DMS53 (cell line): ENCODE results near the gene TTC34.
"Not testable (repeated sequence)": the region's sequence is repeated elsewhere in the genome, so short reads cannot be mapped to it uniquely, and the experiment has no call there.

ENCODE experiments used
- DNase-seq: peaks from one replicate; lab custom pipeline; 2025; lab: John Stamatoyannopoulos, UW

The TTC34 gene

DNA sequence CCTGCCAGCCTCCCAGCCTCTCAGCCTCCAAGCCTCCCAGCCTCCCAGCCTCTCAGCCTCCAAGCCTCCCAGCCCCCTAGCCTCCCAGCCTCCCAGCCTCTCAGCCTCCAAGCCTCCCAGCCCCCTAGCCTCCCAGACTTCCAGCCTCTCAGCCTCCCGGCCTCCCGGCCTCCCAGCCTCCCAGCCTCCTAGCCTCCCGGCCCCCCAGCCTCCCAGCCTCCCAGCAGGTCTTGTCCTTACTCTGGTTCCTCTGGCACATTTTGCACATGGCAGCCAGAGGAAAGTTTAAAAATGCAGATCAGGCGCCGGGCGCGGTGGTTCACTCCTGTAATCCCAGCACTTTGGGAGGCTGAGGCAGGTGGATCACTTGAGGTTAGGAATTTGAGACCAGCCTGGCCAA is 2.5 kb downstream of the TTC34 start:
- not testable (repeated sequence) for DNase-seq

GRCh38 chr1:2797741-2798016 is 3.8 kb downstream of the TTC34 start:
- DNase-seq = no peak

- no peak for DNase-seq
These were observed 4.4 kb downstream of the TTC34 start for GRCh38 chr1:2796890-2797740.

- DNase-seq = no peak
These were observed 5.6 kb downstream of the TTC34 start for GRCh38 chr1:2795926-2796325.

DNA sequence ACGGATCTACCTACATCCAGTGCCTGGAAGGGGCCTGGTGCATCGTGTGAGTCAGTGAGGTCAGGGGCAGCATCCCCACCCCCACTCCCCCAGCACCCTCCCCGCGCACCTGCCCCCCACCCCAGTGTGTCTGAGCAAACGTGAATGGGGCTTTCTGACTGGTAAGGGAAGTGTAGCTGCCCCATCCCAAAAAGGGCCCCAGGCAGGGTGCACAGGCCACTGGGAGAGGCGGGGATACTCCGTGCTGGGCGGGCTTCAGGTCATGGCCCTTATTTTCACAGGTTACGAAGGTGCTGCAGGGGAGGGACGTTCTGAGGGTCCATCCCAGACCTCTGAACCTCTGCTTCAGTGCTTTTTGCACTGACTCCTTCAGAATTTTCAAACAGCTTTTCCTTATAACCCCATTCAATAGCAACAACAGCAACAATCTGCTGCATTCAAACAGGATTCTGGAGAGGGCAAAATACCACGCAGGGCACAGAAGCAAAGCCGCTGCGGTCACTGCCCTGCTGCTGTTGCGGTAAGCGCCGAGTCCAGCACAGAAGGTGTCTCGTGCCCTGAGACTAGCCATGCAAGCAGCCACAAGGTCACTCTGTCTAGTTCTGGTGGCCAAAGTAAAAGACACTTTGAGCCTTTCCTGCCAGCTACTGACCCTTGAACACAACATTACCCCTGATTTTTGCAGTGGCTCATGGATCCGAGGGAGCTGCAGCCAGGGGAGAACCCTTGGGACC is 10.3 kb downstream of the TTC34 start:
- DNase-seq = no peak

GRCh38 chr1:2789986-2790581 is 11.4 kb downstream of the TTC34 start:
- DNase-seq = no peak

- DNase-seq = no peak
These were observed 12.1 kb downstream of the TTC34 start for GRCh38 chr1:2789164-2789985.

DNA sequence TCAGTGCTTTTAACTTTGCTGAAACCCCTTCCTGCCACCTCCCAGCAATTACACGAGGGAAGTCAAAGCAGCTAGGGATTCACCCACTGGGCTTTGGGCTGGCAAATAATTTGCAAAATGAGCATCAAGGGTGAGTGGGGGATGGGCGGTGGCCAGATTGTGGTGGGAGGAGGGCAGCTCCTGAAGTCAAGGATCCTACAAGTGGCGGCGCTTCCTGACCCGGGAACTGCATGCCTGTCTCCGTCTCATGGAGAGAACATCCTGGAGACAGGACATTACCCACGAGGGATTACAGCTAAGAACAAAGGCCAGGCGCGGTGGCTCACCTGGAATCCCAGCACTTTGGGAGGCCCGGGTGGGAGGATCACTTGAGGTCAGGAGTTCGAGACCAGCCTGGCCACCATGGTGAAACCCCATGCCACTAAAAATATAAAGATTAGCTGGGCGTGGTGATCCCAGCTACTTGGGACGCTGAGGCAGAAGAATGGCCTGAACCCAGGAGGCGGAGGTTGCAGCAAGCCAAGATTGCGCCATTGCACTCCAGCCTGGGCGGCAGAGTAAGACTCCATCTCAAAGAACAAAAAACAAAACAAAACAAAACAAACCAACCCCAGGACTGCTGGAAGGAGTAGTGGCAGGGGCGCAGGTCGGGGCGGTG is 12.9 kb downstream of the TTC34 start:
- no peak for DNase-seq

- DNase-seq = no peak
These were observed 14.2 kb downstream of the TTC34 start for GRCh38 chr1:2787163-2787911.

- peak; percentile 22 for DNase-seq
These were observed 14.9 kb downstream of the TTC34 start for GRCh38 chr1:2786329-2787162.

DNA sequence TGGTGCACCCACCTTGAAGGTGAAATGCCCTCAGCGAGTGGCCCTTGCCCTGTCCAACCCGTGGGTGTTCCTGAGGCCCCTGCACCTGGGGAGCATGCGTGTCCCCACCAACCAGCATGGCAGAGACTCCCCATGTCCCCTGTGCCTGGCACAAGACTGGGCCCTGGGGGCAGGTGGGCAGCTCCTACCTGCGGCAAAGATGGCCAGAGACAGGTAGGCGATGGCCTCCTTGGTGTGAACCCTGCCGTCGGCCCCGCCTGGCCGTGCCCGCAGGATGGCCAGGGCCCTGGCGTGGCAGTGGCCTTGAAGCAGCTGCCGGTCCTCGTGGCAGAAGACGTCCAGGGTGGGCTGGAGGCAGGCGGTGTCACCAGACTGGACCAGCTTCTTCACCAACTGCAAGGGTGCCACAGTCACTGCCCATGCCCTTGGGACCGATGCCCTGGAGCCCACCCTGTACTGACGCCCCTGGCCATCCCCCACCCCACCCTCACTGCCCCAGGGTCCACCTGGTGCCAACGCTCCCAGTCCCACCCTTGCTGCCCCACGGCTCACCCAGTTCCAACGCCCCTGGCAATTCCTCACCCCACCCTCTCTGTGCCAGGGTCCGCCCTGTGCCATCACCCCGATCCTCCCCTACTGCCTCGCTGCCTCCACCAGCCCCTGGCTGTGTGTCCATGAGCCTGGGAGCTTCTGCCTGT is 15.7 kb downstream of the TTC34 start:
- DNase-seq = no peak

DNA sequence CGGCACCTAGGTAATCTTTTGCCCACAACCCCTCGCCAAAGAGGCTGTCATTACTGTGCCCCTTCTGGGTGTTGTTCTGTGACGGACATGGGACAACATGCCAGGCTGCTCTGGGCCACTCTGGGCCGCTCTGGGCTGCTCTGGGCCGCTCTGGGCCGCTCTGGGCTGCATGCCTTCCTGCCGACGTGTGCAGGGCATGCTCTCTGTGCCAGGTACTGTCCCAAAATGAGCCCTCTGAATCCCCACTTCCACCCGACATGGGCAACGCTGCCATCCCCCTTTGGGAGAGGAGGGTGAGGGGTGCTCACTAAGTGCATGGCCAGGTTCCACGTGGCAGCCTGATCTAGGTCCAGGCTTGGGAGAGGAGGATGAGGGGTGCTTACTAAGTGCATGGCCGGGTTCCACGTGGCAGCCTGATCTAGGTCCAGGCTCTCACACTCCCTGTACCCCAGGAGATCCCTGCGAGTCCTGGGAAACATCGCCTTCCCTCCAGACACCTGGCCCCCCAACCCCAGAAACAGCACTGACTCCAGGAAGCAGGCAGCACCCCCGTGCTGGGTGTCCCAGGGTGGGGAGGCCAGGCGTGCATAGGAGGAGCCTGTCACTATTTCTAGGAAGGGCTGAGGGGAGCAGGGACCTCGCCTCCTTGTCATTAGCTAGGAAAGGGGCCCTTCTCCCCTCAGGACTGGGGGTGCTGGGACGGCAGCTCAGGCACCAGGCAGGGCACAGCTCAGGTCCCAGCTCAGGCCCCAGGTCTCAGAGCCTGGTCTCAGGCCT is 16.5 kb downstream of the TTC34 start:
- DNase-seq = no peak

DNA sequence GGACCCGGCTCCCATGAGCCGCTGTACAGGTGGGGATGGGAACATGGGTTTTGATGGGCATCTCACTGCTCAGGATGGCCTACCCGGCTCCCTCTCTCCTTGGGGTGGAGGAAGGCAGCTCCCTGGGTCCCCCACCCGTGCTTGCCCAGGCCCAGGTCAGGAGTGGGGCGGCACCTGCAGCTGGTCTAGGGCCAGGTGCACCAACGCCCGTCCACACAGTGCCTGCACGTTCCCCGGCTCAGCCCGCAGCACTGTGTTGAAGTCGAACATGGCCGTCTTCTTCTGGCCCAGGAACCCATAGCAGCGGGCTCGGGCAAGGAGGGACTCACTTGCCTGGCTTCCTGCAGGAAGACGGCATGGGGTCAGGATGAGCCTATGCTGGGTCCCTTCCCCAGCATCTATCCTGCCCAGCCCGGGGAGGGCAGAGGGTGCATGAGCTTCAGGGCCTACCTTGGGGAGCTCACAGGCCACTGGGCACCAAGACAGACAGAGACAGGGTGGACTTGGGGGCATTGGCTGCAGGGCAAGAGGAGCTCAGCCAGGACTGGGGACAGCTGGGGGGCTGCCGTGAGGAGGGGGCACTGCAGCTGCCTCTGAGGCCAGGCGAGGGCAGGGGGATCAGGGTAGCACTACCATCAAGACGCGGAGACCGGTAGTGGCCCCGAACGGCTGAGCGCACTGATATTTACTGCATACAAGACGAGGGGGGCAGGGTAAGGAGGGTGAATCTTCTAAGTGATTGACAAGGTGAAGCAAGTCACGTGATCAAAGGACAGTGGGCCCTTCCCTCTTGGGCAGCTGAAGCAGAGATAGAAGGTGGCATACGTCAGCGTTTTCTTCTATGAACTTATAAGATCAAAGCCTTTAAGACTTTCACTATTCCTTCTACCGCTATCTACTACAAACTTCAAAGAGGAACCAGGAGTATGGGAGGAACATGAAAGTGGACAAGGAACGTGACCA is 17.8 kb downstream of the TTC34 start:
- DNase-seq = no peak

GRCh38 chr1:2783069-2783434 is 18.4 kb downstream of the TTC34 start:
- DNase-seq = no peak

GRCh38 chr1:2781627-2782026 is 19.9 kb downstream of the TTC34 start:
- DNase-seq = no peak

DNA sequence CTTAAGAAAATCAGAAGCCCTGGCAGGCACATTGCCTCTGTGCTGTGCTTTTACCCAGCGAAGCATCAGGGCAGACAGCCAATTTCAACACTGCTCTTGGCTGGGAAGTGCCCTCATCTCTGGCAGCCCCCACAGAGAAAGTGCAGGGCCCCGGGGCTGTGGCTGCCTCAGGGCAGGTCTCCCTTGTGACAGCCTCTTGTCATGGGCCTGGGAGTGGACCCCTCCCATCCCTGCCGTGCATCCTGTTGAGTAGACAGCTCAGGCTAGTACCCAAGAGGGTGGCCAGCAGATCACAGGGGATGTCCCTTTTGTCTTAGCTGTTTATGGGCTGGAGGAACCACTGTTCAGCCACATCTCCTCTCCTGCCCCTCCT is 23.3 kb downstream of the TTC34 start:
- no peak for DNase-seq

- DNase-seq = no peak
These were observed 23.9 kb downstream of the TTC34 start for GRCh38 chr1:2777424-2778219.
